ENCODE data around the gene ALDH1A2. TPM values are rescaled to one million over a fixed set of nuclear protein-coding genes. Genes with fewer than 3 reads are reported as not detected.
"Not testable (repeated sequence)": the region's sequence is repeated elsewhere in the genome, so short reads cannot be mapped to it uniquely, and the experiment has no call there.

The ALDH1A2 gene
- polyA plus RNA-seq, 1 experiment, result 0.68 TPM

- POLR2A ChIA-PET, result no interaction called here
- H3K27me3 ChIP-seq (ENCODE audit: control insufficient read depth, insufficient read depth, low read length), result no peaks in the 10 kb centered on the region
- no peak overlapping the region for H3K27ac ChIP-seq (ENCODE audit: low read depth, low read length)
- TF ChIP-seq CTCF (IDR thresholded peaks at IDR 0.05; ENCODE audit: low read depth, low read length), result no peak
- no peaks in the 10 kb centered on the region for H3K9me3 ChIP-seq (ENCODE audit: control insufficient read depth, insufficient read depth, low read length)
- CTCF ChIA-PET, result no interaction called here
- no peak for DNase-seq (ENCODE audit: low read depth, low spot score)
- H3K4me3 ChIP-seq (ENCODE audit: low read depth, low read length), result no peak overlapping the region
Observed at GRCh38 chr15:58003810-58004209, 61.7 kb downstream of the ALDH1A2 start.

- TF ChIP-seq CTCF (IDR thresholded peaks at IDR 0.05; ENCODE audit: low read depth, low read length), result no peak
- no peak for DNase-seq (ENCODE audit: low read depth, low spot score)
- POLR2A ChIA-PET, result no interaction called here
Observed at GRCh38 chr15:58002338-58003126, 63.0 kb downstream of the ALDH1A2 start.

GRCh38 chr15:57999699-58000098, 65.8 kb downstream of the ALDH1A2 start:
- H3K27ac ChIP-seq (ENCODE audit: low read depth, low read length); POLR2A ChIA-PET; H3K4me3 ChIP-seq (ENCODE audit: low read depth, low read length); DNase-seq (ENCODE audit: low read depth, low spot score); H3K27me3 ChIP-seq (ENCODE audit: control insufficient read depth, insufficient read depth, low read length); H3K9me3 ChIP-seq (ENCODE audit: control insufficient read depth, insufficient read depth, low read length): not testable (repeated sequence)
- CTCF ChIA-PET, result interaction anchor here (1.4 kb wide), 1 partner anchor 67 kb away, joined by 3 read pairs; no protein-coding TSS in a partner anchor

More at GRCh38 chr15:58002338-58003126, 63.0 kb downstream of the ALDH1A2 start:
- Histone ChIP-seq H3K9me3 (ENCODE audit: control insufficient read depth, insufficient read depth, low read length) (no peaks in the 10 kb centered on the region), H3K27me3 (ENCODE audit: control insufficient read depth, insufficient read depth, low read length) (no peaks in the 10 kb centered on the region), H3K27ac (ENCODE audit: low read depth, low read length) (no peak overlapping the region), H3K4me3 (ENCODE audit: low read depth, low read length) (no peak overlapping the region)
- CTCF ChIA-PET, result no interaction called here

GRCh38 chr15:57996561-57996960, 69.0 kb downstream of the ALDH1A2 start:
- ChIA-PET POLR2A (no interaction called here), CTCF (interaction anchor here (0.6 kb wide), 1 partner anchor 11 kb away, joined by 3 read pairs; no protein-coding TSS in a partner anchor)
- no peaks in the 10 kb centered on the region for H3K9me3 ChIP-seq (ENCODE audit: control insufficient read depth, insufficient read depth, low read length)
- no peak overlapping the region for H3K27ac ChIP-seq (ENCODE audit: low read depth, low read length)
- no peak for DNase-seq (ENCODE audit: low read depth, low spot score)
- no peaks in the 10 kb centered on the region for H3K27me3 ChIP-seq (ENCODE audit: control insufficient read depth, insufficient read depth, low read length)
- H3K4me3 ChIP-seq (ENCODE audit: low read depth, low read length), result no peak overlapping the region
- TF ChIP-seq CTCF (IDR thresholded peaks at IDR 0.05; ENCODE audit: low read depth, low read length), result no peak

- H3K27me3 ChIP-seq (ENCODE audit: control insufficient read depth, insufficient read depth, low read length), result no peaks in the 10 kb centered on the region
- no peak for TF ChIP-seq CTCF (IDR thresholded peaks at IDR 0.05; ENCODE audit: low read depth, low read length)
- no peak for DNase-seq (ENCODE audit: low read depth, low spot score)
- H3K27ac ChIP-seq (ENCODE audit: low read depth, low read length), result no peak overlapping the region
- no peaks in the 10 kb centered on the region for H3K9me3 ChIP-seq (ENCODE audit: control insufficient read depth, insufficient read depth, low read length)
- no peak overlapping the region for H3K4me3 ChIP-seq (ENCODE audit: low read depth, low read length)
- POLR2A ChIA-PET, result no interaction called here
- CTCF ChIA-PET, result interaction anchor here (0.9 to 1.2 kb wide), 2 partner anchors 72 to 76 kb away, joined by 3 to 4 read pairs; no protein-coding TSS in a partner anchor
Observed at GRCh38 chr15:57994221-57995049, 71.1 kb downstream of the ALDH1A2 start.
